HG02840 (cell line): ENCODE results near the gene SELENON.

Experiments used
- ATAC-seq: cut with Tn5 transposase; IDR thresholded peaks from one replicate; pipeline ENCODE4 v1.9.1; 2021; ENCODE audit warnings: mild to moderate bottlenecking, moderate library complexity, moderate number of reproducible peaks; ENCODE audit not compliant: unreplicated experiment, low FRiP score

Gene SELENON

GRCh38 chr1:25770541-25771220 lies 29.3 kb upstream of the SELENON start:
- no peak for ATAC-seq

- no peak for ATAC-seq
These were observed 28.5 kb upstream of the SELENON start for GRCh38 chr1:25771221-25772114.

- ATAC-seq, result no peak
These were observed 27.8 kb upstream of the SELENON start for GRCh38 chr1:25772164-25772563.

- no peak for ATAC-seq
These were observed 27.2 kb upstream of the SELENON start for GRCh38 chr1:25772692-25773245.

GRCh38 chr1:25773441-25774125 lies 26.4 kb upstream of the SELENON start:
- no peak for ATAC-seq

- no peak for ATAC-seq
These were observed 25.7 kb upstream of the SELENON start for GRCh38 chr1:25774206-25774803.

- no peak for ATAC-seq
These were observed 24.8 kb upstream of the SELENON start for GRCh38 chr1:25774921-25775771.

GRCh38 chr1:25779388-25779787 lies 20.6 kb upstream of the SELENON start:
- ATAC-seq, result no peak

GRCh38 chr1:25779894-25780293 lies 20.1 kb upstream of the SELENON start:
- ATAC-seq, result no peak

- ATAC-seq, result no peak
These were observed 19.5 kb upstream of the SELENON start for GRCh38 chr1:25780318-25781129.

GRCh38 chr1:25781130-25781433 lies 18.9 kb upstream of the SELENON start:
- no peak for ATAC-seq

GRCh38 chr1:25782608-25783201 lies 17.3 kb upstream of the SELENON start:
- ATAC-seq, result no peak

GRCh38 chr1:25784575-25785051 lies 15.4 kb upstream of the SELENON start:
- no peak for ATAC-seq

- no peak for ATAC-seq
These were observed 14.5 kb upstream of the SELENON start for GRCh38 chr1:25785333-25786067.

GRCh38 chr1:25786887-25787759 lies 12.9 kb upstream of the SELENON start:
- no peak for ATAC-seq

GRCh38 chr1:25787760-25788166 lies 12.2 kb upstream of the SELENON start:
- ATAC-seq, result no peak

- no peak for ATAC-seq
These were observed 9.5 kb upstream of the SELENON start for GRCh38 chr1:25790472-25790871.
